Muscle of back (tissue), 11 donors: ENCODE results near the gene CAD. TPM values are rescaled to one million over a fixed set of nuclear protein-coding genes. Genes with fewer than 3 reads are reported as not detected.
"Not testable (repeated sequence)": the region's sequence is repeated elsewhere in the genome, so short reads cannot be mapped to it uniquely, and the experiment has no call there.

Experiments used
- DNase-seq, 3 donors: peaks; one replicate each; pipeline versions ENCODE4 v3.0.0 to v3.0.0-alpha.2; 2013
- polyA plus RNA-seq, 10 donors: library from polyadenylated mRNA; unstranded; fragments of 120-200 nt; gene quantifications; one replicate each; pipeline ENCODE4 v1.2.1, GENCODE V29; 2013; ENCODE audit not compliant: insufficient read length in 10 of 10

The CAD gene
- polyA plus RNA-seq, 10 donors, result 17.6 to 39.5 (median 28.7) TPM

DNA sequence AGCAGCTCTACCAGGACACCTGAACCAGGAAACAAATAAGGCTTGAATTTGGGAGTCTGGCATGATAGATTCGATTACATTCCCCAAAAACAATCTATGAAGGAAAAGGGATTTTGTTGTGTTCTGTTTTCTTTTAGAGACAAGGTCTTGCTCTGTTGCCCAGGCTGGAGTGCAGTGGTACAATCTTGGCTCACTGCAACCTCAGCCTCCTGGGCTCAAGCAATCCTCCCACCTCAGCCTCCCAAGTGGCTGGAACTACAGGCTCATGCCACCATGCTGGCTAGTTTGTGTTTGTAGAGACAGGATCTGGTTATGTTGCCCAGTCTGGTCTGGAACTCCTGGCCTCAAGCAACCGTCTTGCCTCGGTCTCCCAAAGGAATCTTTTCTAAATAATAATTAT is 19.1 kb upstream of the CAD start:
- DNase-seq, result not testable (repeated sequence)

DNA sequence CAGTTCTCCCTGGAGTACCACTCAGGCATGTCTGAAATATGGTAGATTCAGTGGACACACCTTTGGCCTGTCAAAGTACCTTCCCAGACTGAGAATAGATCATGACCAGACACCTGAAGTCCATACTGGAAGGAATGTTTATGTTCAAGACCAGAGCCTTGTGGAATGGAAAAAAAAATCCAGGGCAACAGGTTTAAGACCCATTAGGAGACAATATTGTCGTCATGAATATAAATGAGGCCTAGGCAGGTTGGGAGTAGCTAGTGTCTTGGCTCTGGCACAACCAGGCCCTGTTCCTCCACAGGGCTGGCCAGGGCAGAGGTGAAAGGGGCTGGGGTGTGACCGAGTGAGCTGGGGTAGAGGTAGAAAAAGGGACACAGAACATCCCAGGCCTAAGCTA is 18.5 kb upstream of the CAD start:
- DNase-seq, result no peak

DNA sequence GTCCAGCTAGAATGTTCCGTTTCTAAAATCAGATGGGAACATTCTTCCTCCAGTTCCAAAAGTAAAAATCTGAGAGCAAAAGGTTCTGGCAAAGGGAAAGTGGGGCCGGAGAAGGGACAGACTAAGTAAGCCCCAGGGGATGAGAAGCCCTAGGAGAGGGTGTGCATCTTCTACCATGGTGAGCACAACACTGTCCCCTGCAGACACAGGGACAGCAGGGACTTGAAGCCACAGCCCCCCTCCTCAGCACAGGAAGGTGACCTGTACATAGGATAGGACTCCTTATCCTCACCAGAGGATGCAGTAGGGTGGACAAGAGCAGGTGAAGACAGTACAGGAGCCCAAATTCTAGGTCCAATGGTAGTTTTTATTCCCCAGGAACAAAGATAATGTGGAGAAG is 17.9 kb upstream of the CAD start:
- DNase-seq, result no peak

DNA sequence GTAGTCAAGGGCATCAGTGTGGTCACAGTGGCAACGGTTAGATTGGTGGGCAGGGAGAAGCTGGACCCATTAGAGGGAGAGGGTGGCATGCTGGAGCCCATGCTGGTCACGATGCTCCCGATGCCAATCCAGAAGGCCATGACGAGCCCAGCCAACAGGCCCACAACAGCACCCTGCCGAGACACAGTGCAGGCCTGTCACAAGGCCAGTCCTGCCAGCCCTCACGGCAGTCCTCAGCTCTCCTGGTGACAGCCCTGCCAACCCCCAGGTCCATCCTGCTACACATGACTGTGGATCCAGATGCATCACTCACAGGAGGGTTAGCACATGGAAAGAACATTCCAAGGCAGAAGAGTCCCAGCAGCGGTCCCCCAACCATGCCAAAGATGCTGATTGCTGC is 15.5 kb upstream of the CAD start:
- DNase-seq, result no peak

DNA sequence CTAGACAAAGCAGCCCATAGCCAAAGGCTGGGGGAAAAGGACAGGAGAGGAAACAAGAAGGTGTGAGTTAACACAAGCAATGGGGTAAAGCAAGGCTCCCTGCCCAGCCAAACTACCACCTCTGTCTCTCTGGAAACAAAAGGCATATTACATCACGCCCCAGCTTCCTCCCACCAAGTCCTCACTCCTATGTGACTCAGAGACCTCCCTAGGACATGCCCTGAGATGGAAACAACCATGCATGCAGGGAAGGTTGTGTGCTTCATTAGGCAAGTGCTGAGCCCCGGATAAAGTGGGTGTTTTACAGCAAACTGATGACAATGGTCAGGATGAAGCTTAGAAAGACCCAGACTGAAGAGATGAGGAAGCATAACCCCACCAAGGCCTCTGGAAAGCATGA is 14.3 kb upstream of the CAD start:
- DNase-seq, result no peak

DNA sequence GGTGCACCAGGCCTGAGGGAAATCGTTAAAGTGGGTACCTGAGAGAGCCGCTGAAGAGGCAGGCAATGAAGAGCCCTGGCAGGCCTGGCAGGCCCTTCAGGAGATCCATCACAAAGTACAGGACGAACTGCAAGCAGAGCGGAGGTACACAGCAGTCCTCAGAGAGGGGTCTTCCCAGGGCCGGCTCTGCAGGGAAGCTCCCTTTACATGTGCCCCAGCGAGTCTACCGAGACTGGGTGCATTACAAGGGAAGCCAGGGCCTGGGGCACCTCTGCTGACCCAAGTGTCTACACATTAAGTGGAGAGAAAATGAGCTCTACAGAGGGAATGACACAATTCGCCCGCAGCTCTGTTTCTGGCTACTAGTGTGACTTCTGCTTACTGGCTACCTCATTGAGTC is 13.4 kb upstream of the CAD start:
- DNase-seq, result no peak

DNA sequence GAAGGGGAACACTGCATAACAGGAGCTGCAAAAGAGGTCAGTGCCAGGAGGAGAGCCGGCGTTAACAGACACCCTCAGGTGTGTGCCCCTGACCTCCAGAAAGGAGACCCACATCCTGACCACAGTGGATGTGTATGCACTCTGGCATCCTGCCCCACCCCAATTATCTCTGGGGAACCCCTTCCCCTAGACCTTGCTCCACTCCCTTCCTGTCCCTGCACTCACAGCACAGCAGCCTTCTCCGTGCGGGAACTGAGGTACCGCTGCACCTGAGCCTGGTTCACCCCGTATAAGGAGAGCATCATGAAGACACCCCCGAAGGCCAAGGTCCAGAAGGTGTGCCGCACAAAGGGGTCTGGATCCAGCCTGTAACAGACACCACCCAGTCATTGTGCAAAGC is 12.6 kb upstream of the CAD start:
- DNase-seq, result no peak

DNA sequence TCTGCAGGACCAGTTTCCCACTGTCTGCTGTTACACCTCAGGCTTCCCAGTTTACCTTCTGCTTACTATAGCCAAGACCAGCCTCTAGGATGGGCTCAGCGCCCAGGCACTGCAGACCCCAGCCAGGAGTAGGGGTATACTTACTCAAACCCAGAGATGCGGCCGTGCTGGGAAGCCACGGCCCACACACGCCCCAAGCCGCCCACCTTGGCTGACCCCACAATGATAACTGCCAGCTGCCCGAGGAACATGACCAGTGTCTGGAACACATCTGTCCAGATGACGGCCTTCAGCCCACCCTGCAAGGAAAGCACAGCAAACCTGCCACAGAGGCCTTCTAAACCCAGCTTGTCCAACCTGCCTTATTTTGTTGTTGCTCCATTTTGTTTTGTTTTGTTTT is 12.0 kb upstream of the CAD start:
- DNase-seq, result no peak

DNA sequence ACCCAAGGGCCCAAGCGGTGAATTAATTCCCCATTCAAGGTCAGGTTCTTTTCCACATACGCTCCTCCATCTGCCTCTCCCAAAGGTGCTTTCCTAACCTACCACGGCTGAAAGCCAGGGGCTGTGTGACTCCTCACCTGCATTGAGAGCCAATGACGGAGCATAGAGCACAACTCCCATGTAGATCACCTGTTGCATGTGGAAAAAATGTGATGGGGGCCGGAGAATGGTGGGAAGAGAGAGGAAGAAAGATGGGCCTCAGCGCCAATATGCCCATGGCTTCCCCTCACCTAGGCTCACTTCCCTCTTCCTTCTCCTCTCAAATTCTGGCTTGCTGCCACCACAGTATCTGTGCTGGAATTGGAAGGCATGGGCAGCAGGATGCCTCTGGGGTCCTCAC is 10.8 kb upstream of the CAD start:
- DNase-seq, result no peak

DNA sequence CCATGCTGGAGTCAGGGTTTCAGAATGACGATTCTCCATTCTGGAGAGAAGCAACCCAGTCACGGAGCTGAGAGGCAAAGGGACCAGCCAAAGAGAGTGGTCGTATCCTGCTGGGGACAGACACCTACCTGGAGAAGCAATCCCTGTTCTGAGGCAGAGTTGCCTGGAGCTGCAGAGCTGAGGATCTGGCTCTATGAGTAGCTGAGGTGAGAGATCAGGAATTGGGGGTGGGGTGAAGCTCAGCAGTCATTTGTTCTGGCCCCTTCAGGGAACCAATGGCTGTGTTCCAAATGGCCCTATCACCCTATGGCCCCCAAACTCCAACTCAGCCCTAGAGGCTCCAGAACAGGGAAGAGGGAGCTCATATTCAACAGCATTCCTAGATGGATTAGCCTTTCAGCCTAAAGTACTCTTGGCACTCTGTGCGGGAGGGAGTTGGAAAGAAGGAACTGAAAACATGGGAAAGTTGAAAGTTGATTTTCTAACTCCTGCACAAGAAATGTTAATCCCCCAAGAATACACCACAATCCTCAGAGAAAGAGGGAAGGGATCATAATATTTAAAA is 8.6 kb upstream of the CAD start:
- DNase-seq, result no peak

DNA sequence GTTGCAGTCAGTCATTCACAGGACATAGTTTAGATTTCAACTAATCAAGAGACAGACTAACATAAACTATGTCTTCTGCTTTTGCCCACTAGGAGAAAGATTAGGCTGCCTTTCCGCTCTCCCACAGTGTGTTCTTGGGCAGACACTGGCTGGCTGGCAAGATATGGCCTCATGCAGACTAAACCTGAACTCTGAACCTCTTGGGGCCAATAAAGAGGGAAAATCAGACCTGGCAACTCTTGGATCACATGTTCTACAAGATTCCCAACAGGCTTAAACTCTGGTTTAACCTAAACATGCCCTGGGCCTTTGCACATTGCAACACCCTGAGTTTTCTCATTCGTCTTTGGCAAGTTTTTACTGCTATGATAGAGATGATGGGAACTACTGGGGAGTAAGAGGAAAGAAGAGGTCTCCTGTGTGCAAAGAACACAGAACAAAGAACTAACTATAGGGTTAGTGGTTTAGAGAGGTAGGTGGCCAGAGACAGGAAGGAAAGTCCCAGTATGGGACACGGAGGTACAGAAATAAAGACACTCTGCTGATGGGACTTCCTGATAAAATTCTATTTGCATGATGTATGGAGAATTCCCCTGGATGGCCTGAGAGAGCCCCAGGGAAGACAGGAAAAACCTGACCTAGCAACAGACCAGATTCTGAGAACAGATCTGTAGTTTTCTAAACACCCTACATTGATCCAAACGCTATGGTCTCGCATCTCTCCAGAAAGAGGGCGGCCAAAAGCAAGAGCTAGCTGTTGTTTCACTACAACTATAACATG is 7.4 kb upstream of the CAD start:
- DNase-seq, result no peak

DNA sequence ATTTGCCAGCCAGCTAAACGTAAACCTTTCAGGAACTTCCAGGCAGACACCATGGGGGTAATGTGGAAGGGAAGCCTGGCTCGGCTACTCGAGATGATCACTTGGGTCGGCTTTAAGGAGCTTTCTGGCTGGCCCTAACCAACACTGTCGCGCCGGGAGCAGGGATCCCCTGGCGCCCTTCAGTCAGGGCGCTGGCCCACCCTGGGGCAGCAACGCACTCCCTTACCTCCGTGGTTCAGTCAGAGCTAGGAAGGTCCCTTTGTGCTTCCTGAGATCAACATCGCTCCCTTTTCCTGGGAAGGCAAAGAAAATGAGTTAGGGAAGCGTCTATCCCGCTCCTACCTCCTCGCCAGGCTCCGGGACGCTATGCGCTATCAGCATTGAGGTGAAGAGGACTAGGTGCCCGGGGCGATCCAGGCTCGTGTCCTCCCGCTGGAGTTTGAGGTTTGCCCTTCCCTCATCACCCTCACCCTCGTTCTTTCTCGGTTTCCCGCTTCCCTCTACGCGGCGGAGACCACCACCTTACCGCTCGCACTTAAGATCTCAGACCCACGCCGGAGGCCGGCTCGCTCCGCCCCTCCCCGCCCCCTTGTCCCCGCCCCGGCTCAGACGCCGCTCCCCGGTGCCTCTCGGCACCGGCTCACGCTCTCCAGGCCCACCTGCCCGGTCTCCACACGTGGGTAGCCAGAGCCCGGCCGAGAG is 5.8 kb upstream of the CAD start:
- DNase-seq, result no peak

DNA sequence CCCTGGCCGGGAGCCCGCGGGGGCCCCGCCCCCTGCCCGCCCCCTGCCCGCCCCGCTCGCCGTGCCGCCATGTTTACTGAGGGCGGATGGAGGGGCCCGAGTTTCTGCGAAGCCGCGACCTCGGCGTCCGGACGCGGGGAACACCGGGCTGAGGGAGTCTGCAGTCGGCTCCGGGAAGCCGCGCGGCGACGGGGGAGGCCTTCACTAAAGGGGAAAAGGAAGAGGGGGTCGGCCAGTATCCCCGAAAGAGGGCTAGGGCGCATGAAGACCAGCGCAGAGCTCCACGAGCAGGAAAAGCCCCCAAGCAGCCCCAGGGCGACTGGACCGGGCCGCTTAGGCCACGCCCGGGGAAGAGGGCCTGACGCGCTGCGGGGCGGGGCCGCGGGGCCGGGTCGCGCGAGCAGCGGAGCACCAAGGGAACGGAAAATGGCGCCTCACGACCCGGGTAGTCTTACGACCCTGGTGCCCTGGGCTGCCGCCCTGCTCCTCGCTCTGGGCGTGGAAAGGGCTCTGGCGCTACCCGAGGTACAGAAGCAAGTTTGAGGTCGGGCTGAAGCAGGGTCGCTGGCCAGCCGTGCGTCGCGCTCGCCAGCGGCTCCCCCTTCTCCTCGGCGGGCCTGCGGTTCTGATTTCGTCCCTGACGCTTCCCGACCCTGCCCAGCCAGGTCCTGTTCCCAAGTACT is 5.1 kb upstream of the CAD start, which contains the start of the genes ATRAID and SLC5A6:
ATRAID (plus strand) TSS at position 99 of the 683 bp plus-strand sequence; CDS start at position 427, 328 bp downstream.
SLC5A6 (minus strand) TSS at position 326 of the 683 bp plus-strand sequence. CDS start 4,618 bp downstream, outside the sequence.
- peak; percentile 90 to 99 (median 94) for DNase-seq

DNA sequence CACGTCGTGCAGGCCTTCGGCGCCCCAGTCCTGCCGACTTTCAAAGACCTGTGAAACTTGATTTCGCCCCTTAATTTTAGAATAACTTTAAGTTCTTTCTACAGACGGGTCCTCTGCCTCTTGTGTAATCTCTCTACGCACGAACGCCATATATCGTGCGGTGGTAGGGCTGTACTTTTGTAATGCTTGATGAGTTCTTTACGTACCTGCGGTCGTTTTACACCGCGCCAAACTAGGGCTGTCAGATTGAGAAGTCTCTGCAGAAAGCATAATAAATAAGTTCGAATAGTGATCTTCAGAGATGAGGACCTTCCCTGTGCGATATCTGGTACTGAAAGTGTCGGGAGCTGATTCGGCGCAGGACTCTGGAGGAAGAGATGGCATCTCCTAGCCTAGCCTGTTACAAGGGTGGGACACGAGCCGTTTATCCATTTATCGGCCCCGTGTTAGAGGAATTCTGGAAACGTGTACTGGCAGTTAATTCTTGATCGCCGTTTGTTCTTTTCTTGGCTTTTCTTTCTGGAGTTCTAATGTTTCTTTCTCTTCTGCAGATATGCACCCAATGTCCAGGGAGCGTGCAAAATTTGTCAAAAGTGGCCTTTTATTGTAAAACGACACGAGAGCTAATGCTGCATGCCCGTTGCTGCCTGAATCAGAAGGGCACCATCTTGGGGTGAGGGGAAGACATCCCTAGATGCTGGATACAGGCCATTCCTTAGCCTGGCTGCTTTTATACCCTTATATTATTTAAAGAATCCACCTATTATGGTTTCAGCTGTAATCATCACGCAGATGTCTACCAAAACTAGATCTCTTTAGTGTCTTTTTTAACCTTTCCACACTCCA is 4.3 kb upstream of the CAD start:
- peak in 1 of 3 donors; percentile 45 for DNase-seq

DNA sequence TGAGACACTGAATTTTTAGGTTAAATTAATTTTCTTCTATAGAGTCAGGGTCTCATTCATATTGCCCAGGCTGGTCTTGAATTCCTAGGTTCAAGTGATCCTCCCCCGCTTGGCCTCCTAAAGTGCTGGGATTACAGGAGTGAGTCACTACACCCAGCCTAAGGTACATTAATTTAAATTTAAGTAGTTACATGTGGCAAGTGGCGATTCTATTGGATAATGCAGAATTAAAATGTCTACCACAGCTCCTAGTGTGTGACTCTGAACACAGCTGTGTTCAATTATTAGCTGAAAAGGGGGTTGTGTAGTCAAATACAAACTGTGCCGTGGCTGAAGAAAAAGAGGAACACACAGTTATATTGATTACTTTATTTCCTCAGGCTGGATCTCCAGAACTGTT is 2.2 kb upstream of the CAD start:
- DNase-seq, result peak in 1 of 3 donors; percentile 64

DNA sequence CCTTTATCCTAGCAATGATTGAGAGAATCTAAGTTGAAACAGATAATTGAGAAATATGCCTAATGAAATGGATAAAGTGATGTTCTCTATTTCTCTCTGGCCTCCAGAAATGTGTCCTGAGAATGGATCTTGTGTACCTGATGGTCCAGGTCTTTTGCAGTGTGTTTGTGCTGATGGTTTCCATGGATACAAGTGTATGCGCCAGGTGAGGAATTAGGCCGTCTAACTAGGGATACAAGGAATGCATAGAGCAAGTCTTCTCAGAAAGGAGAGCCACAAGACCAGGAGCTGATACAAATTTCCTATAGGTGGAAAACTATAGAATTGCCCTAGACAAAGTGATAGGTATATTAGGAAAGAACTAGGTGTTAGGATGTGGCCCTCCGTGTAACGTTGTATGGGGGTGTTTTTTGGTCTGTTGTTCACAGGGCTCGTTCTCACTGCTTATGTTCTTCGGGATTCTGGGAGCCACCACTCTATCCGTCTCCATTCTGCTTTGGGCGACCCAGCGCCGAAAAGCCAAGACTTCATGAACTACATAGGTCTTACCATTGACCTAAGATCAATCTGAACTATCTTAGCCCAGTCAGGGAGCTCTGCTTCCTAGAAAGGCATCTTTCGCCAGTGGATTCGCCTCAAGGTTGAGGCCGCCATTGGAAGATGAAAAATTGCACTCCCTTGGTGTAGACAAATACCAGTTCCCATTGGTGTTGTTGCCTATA is 592 bp upstream of the CAD start:
- no peak for DNase-seq

DNA sequence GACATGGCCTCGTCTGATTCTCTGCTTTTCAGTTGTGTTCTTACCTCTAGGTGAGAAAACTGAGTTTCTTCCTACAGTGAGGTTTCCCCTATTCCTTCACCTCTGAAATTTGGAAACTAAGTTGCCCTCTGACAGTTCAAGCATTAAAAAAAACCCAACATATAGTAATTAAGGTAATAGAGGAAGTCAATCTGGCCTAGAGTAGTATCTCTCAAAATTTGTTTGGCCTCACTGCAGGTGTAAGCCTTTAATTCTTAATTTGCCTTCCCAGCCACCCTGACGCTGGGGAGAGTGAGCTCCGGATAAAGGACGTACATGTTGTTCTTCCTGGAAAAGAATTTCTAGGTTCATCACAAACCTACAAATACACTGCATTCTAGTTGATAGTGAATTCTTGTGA is 1.4 kb downstream of the CAD start:
- DNase-seq, result no peak

DNA sequence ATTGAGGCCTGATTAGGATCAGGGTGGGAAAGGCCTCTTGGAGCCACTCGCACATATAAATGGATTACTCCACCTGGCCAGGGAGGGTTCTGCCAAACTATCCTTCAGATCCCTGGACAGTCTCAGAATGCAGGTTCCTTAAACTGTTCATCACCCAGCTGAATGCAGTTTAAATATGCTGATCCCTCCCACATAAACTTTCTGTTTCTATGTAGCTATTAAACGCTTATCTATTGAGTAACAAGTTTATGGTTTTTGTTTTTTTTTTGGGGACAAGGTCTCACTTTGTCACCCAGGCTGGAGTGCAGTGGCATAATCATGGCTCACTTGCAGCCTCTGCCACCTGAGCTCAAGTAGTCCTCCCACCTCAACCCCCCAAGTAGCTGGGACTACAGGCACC is 1.9 kb downstream of the CAD start:
- DNase-seq, result no peak

DNA sequence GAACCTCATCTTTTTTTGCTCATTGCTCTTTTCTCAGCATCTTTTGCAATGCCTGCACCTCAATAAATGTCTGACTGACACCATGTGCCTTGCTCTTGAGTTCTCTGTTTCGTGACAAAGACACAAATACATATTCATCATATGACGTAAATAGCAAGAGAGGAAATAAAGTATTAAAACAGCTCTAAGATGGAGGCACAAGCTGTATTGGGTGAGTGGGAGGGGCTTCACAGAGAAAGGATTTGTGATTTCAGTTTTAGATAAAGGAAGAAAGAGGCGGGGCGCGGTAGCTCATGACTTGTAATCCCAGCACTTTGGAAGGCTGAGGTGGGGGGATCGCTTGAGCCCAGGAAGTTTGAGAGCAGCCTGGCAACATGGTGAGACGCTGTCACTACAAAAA is 2.9 kb downstream of the CAD start:
- DNase-seq, result no peak

DNA sequence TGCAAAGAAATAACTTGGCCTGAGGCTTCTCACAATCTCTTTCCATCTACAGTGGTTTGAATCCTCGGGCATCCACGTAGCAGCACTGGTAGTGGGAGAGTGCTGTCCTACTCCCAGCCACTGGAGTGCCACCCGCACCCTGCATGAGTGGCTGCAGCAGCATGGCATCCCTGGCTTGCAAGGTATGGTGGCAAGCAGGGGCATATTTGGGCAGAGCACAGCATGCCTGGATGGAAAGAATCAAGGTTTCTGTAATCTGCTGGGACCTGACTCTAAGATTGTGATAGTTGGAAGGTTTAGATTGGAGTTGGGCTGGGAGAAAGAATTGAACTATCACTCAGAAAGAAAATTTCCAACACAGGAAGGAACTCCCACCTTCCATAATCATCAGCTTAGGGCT is 4.0 kb downstream of the CAD start:
- DNase-seq, result no peak

DNA sequence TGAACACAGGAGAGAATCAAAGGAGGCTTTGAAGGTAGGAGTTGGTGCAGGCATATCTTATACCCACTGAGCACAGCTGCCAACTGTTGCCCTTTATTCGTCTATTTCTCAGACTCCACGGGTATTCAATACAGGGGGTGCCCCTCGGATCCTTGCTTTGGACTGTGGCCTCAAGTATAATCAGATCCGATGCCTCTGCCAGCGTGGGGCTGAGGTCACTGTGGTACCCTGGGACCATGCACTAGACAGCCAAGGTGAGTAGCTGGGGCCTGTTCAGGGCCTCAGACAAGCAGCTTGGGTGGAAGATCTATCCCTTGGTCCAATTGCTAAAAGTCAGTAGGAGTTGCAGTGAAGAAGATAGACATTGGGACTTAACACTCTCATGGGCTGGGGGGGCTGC is 5.2 kb downstream of the CAD start:
- DNase-seq, result no peak
